Peyer's patch (tissue), 4 donors: ENCODE results near the gene SLC2A9.

Experiments
- CTCF ChIP-seq, 6 experiments: fragments of 450-650 bp in 4 of 6; fragments of 200-600 bp in 2 of 6; sonication (generic) in 1 of 6; IDR thresholded peaks; one replicate each; pipeline ENCODE4 v1.5.1; 2017 to 2019; ENCODE audit warnings: antibody characterized with exemption in 6 of 6, mild to moderate bottlenecking in 3 of 6, moderate library complexity in 1 of 6
- POLR2A ChIP-seq, 2 donors: fragments of 450-650 bp; IDR thresholded peaks; one replicate each; pipeline ENCODE4 v1.5.1; 2017; ENCODE audit warnings: antibody characterized with exemption in 2 of 2, mild to moderate bottlenecking in 2 of 2, moderate library complexity in 2 of 2

- TF ChIP-seq POLR2A (IDR thresholded peaks at IDR 0.05), result no peak
- TF ChIP-seq CTCF (IDR thresholded peaks at IDR 0.05), result no peak
These were observed 82.4 kb downstream of the SLC2A9 start for GRCh38 chr4:9938933-9939332.
